Stimulated activated CD4-positive, alpha-beta T cell treated with anti-CD3 and anti-CD28 coated beads, Interleukin-12 subunit alpha, Interleukin-12 subunit beta, amount 100 ng/mL, for 48 hours (primary cell): ENCODE data around the gene LOX.

Experiments used
- DNase-seq, 3 donors: peaks; one replicate each; pipeline ENCODE4 v3.0.0-alpha.2; 2020; ENCODE audit warnings: low read depth in 2 of 3, low spot score in 1 of 3

Gene LOX

GRCh38 chr5:122053181-122054109 is 24.6 kb downstream of the LOX start:
- no peak for DNase-seq

- no peak for DNase-seq
Measured at GRCh38 chr5:122051569-122051968, 26.5 kb downstream of the LOX start.

- DNase-seq: no peak
Measured at GRCh38 chr5:122050959-122051358, 27.1 kb downstream of the LOX start.

GRCh38 chr5:122040636-122041302 is 37.3 kb downstream of the LOX start:
- DNase-seq: no peak

GRCh38 chr5:122036326-122036725 is 41.7 kb downstream of the LOX start:
- no peak for DNase-seq

- no peak for DNase-seq
Measured at GRCh38 chr5:122035913-122036312, 42.1 kb downstream of the LOX start.

- no peak for DNase-seq
Measured at GRCh38 chr5:122031836-122032235, 46.2 kb downstream of the LOX start.

- DNase-seq: no peak
Measured at GRCh38 chr5:122030251-122030650, 47.8 kb downstream of the LOX start.

- no peak for DNase-seq
Measured at GRCh38 chr5:122029818-122030217, 48.2 kb downstream of the LOX start.

GRCh38 chr5:122022966-122023365 is 55.1 kb downstream of the LOX start:
- DNase-seq: no peak

- DNase-seq: no peak
Measured at GRCh38 chr5:122019919-122020590, 58.0 kb downstream of the LOX start.

GRCh38 chr5:122015471-122015870 is 62.6 kb downstream of the LOX start:
- DNase-seq: no peak

GRCh38 chr5:122014236-122014935 is 63.7 kb downstream of the LOX start:
- no peak for DNase-seq
